Nephron progenitor cell (in vitro differentiated cells): ENCODE data around the gene CALHM2.
A peak's percentile ranks its signal among the peaks of the same experiment; 100 is the strongest.

Experiments
- DNase-seq: peaks from one replicate; pipeline ENCODE4 v3.0.0; 2021
- H3K27ac Mint-ChIP-seq: 2 replicates; pipeline ENCODE4 v1.8.0; 2021; ENCODE audit warnings: mild to moderate bottlenecking, moderate library complexity, mixed read lengths
- H3K27me3 Mint-ChIP-seq: 2 replicates; pipeline ENCODE4 v1.8.0; 2021; ENCODE audit warnings: mild to moderate bottlenecking, low read depth, mixed read lengths; ENCODE audit not compliant: poor library complexity
- H3K36me3 Mint-ChIP-seq: 2 replicates; pipeline ENCODE4 v1.8.0; 2021; ENCODE audit warnings: low read depth, mixed read lengths
- H3K4me1 Mint-ChIP-seq: 2 replicates; pipeline ENCODE4 v1.8.0; 2021; ENCODE audit warnings: mixed read lengths
- H3K4me3 Mint-ChIP-seq: 2 replicates; pipeline ENCODE4 v1.8.0; 2021; ENCODE audit warnings: mild to moderate bottlenecking, moderate library complexity, mixed read lengths
- H3K9me3 Mint-ChIP-seq: 2 replicates; pipeline ENCODE4 v1.8.0; 2021; ENCODE audit warnings: mild to moderate bottlenecking, moderate library complexity, mixed read lengths
- TF ChIP-seq, protein P1 (sequence below): fragments of 200-600 bp; sonication (generic); IDR thresholded peaks from 2 replicates; pipeline ENCODE4 v1.5.0; 2021; ENCODE audit warnings: antibody characterized with exemption

The CALHM2 gene

DNA sequence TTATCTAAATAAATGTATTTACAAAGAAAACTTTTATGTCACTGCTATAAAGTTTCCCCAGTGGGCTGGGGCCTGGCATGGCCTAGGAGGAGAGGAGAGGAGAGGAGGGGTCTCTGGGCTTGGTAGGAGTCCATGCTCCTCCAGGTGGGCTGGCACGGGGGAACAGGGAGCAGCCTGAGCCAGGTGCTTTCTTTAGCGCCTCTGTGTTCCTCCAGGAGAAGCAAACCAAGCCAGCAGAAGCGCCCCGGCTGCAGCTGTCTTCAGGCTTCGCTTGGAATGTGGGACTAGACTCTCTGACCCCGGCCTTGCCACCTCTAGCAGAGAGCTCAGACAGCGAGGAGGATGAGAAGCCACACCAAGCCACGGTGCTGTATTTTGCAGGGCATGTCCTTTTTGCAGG, 10.6 kb downstream of the CALHM2 start:
- Mint-ChIP-seq H3K27ac (peak overlapping the region; percentile 54), H3K4me3 (no peak overlapping the region), H3K9me3 (no peaks in the 10 kb centered on the region), H3K4me1 (no peaks in the 10 kb centered on the region), H3K27me3 (no peaks in the 10 kb centered on the region), H3K36me3 (peaks cover 57% of the 10 kb centered on the region)
- no peak for DNase-seq
- TF ChIP-seq, protein P1, sequence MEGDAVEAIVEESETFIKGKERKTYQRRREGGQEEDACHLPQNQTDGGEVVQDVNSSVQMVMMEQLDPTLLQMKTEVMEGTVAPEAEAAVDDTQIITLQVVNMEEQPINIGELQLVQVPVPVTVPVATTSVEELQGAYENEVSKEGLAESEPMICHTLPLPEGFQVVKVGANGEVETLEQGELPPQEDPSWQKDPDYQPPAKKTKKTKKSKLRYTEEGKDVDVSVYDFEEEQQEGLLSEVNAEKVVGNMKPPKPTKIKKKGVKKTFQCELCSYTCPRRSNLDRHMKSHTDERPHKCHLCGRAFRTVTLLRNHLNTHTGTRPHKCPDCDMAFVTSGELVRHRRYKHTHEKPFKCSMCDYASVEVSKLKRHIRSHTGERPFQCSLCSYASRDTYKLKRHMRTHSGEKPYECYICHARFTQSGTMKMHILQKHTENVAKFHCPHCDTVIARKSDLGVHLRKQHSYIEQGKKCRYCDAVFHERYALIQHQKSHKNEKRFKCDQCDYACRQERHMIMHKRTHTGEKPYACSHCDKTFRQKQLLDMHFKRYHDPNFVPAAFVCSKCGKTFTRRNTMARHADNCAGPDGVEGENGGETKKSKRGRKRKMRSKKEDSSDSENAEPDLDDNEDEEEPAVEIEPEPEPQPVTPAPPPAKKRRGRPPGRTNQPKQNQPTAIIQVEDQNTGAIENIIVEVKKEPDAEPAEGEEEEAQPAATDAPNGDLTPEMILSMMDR = no peak

GRCh38 chr10:103441206-103441605, 11.0 kb downstream of the CALHM2 start:
- Mint-ChIP-seq H3K27ac (no peak overlapping the region), H3K27me3 (no peaks in the 10 kb centered on the region), H3K4me1 (no peaks in the 10 kb centered on the region), H3K9me3 (no peaks in the 10 kb centered on the region), H3K36me3 (peaks cover 61% of the 10 kb centered on the region), H3K4me3 (no peak overlapping the region)
- TF ChIP-seq, protein P1 = no peak
- DNase-seq = no peak

- TF ChIP-seq, protein P1 = no peak
- DNase-seq = no peak
- Mint-ChIP-seq H3K9me3 (no peaks in the 10 kb centered on the region), H3K4me3 (no peak overlapping the region), H3K27ac (no peak overlapping the region), H3K36me3 (peaks cover 67% of the 10 kb centered on the region), H3K4me1 (no peaks in the 10 kb centered on the region), H3K27me3 (no peaks in the 10 kb centered on the region)
Observed at GRCh38 chr10:103440416-103440815, 11.8 kb downstream of the CALHM2 start.

GRCh38 chr10:103439776-103440175, 12.4 kb downstream of the CALHM2 start:
- no peak overlapping the region for H3K4me3 Mint-ChIP-seq
- TF ChIP-seq, protein P1 = no peak
- H3K4me1 Mint-ChIP-seq = no peaks in the 10 kb centered on the region
- no peak for DNase-seq
- H3K27ac Mint-ChIP-seq = peak overlapping the region; percentile 47
- H3K36me3 Mint-ChIP-seq = peaks cover 67% of the 10 kb centered on the region
- no peaks in the 10 kb centered on the region for H3K27me3 Mint-ChIP-seq
- H3K9me3 Mint-ChIP-seq = no peaks in the 10 kb centered on the region

DNA sequence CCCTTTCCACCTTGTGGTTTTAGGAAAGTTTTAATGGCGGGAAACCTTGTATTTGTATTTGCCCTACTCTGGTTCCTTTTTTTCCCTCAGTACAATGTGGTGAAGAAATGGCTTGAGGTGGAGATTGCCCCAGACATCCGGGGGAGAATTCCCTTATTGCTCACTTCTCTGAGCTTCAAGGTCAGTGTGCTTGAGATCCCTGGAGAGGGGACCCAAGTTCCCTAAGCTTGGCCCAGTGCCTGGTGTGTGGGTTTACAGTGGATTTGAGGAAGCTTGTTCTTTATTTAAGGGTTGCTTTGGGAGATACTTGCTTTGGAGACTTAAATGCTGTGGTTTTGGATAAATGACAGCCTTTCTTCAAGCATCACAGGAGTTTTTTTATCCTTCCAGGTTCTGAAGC, 18.3 kb downstream of the CALHM2 start:
- Mint-ChIP-seq H3K27me3 (no peaks in the 10 kb centered on the region), H3K4me1 (no peaks in the 10 kb centered on the region), H3K36me3 (peaks cover 68% of the 10 kb centered on the region), H3K27ac (no peak overlapping the region), H3K4me3 (no peak overlapping the region), H3K9me3 (no peaks in the 10 kb centered on the region)
- no peak for DNase-seq
- TF ChIP-seq, protein P1 = no peak

GRCh38 chr10:103431902-103432301, 20.3 kb downstream of the CALHM2 start:
- Mint-ChIP-seq H3K27ac (peak overlapping the region; percentile 21), H3K36me3 (peaks cover 71% of the 10 kb centered on the region), H3K9me3 (no peaks in the 10 kb centered on the region), H3K4me1 (no peaks in the 10 kb centered on the region), H3K27me3 (peaks cover 3% of the 10 kb centered on the region), H3K4me3 (no peak overlapping the region)
- no peak for DNase-seq
- TF ChIP-seq, protein P1 = no peak
